Fibroblast of peridontal ligament (primary cell): Measurements from ENCODE around the gene BRINP1.
"Not testable (repeated sequence)": the region's sequence is repeated elsewhere in the genome, so short reads cannot be mapped to it uniquely, and the experiment has no call there.

Experiments used
- DNase-seq: peaks from one replicate; pipeline ENCODE4 v3.0.0-alpha.2; 2010; ENCODE audit errors: extremely low read depth

Gene BRINP1

GRCh38 chr9:119213471-119213870 lies 155.8 kb downstream of the BRINP1 start:
- DNase-seq: no peak

GRCh38 chr9:119197893-119198607 lies 171.2 kb downstream of the BRINP1 start:
- no peak for DNase-seq

GRCh38 chr9:119195521-119195920 lies 173.7 kb downstream of the BRINP1 start:
- DNase-seq: no peak

GRCh38 chr9:119185298-119185697 lies 183.9 kb downstream of the BRINP1 start:
- no peak for DNase-seq

GRCh38 chr9:119184265-119184936 lies 184.8 kb downstream of the BRINP1 start:
- DNase-seq: no peak

- DNase-seq: no peak
These were observed 187.7 kb downstream of the BRINP1 start for GRCh38 chr9:119181561-119181960.

- no peak for DNase-seq
These were observed 188.3 kb downstream of the BRINP1 start for GRCh38 chr9:119180897-119181296.

- no peak for DNase-seq
These were observed 189.5 kb downstream of the BRINP1 start for GRCh38 chr9:119179701-119180100.

- DNase-seq: no peak
These were observed 192.0 kb downstream of the BRINP1 start for GRCh38 chr9:119177196-119177595.

- no peak for DNase-seq
These were observed 193.7 kb downstream of the BRINP1 start for GRCh38 chr9:119175581-119175980.

GRCh38 chr9:119169222-119169621 lies 200.0 kb downstream of the BRINP1 start:
- not testable (repeated sequence) for DNase-seq

GRCh38 chr9:119167876-119168275 lies 201.4 kb downstream of the BRINP1 start:
- no peak for DNase-seq

GRCh38 chr9:119167267-119167666 lies 202.0 kb downstream of the BRINP1 start:
- DNase-seq: no peak

- DNase-seq: no peak
These were observed 203.1 kb downstream of the BRINP1 start for GRCh38 chr9:119166096-119166495.

GRCh38 chr9:119165131-119165530 lies 204.1 kb downstream of the BRINP1 start:
- no peak for DNase-seq

- no peak for DNase-seq
These were observed 204.5 kb downstream of the BRINP1 start for GRCh38 chr9:119164716-119165115.

- no peak for DNase-seq
These were observed 208.7 kb downstream of the BRINP1 start for GRCh38 chr9:119160551-119160950.

- no peak for DNase-seq
These were observed 209.8 kb downstream of the BRINP1 start for GRCh38 chr9:119159386-119159785.

GRCh38 chr9:119157196-119157595 lies 212.0 kb downstream of the BRINP1 start:
- no peak for DNase-seq

- DNase-seq: no peak
These were observed 212.9 kb downstream of the BRINP1 start for GRCh38 chr9:119156354-119156753.

- DNase-seq: no peak
These were observed 214.7 kb downstream of the BRINP1 start for GRCh38 chr9:119154527-119154926.

- no peak for DNase-seq
These were observed 215.8 kb downstream of the BRINP1 start for GRCh38 chr9:119153402-119153801.

GRCh38 chr9:119148855-119149254 lies 220.4 kb downstream of the BRINP1 start:
- no peak for DNase-seq
